Pancreas (tissue), 10 donors: ENCODE results near the gene PARPBP. TPM values are rescaled to one million over a fixed set of nuclear protein-coding genes. Genes with fewer than 3 reads are reported as not detected.
"Not testable (repeated sequence)": the region's sequence is repeated elsewhere in the genome, so short reads cannot be mapped to it uniquely, and the experiment has no call there.

Experiments used
- ATAC-seq, 4 donors: fragments of 200-7000 bp; cut with Tn5 transposase; one replicate each; pipeline versions ENCODE4 v1.8.0 to v1.9.1; 2020; ENCODE audit warnings: mild to moderate bottlenecking in 4 of 4, moderate library complexity in 4 of 4
- DNase-seq, 6 donors: peaks; one replicate each; pipeline ENCODE4 v3.0.0-alpha.2; 2020
- FAIRE-seq: peaks from 2 replicates; lab custom pipeline; 2012; peaks lifted over from hg19 to GRCh38; lab: Jason Lieb, UNC
- H3K27ac ChIP-seq, 4 donors: fragments of 200-600 bp; sonication (generic); 1 replicate in 3 of 4; 2 replicates in 1 of 4; pipeline versions ENCODE4 v1.5.0 to v1.8.0; 2020
- H3K27me3 ChIP-seq, 4 donors: fragments of 200-600 bp; one replicate each; pipeline ENCODE4 v1.8.0; 2021
- H3K36me3 ChIP-seq, 3 donors: fragments of 200-600 bp; sonication (generic) in 1 of 3; one replicate each; pipeline versions ENCODE4 v1.5.0 to v1.8.0; 2020 to 2021
- H3K4me1 ChIP-seq, 3 donors: fragments of 200-600 bp; one replicate each; pipeline ENCODE4 v1.8.0; 2021
- H3K4me3 ChIP-seq, 4 donors: fragments of 200-600 bp; sonication (generic) in 2 of 4; one replicate each; pipeline versions ENCODE4 v1.5.0 to v1.8.0; 2020 to 2021
- H3K9me3 ChIP-seq, 4 donors: fragments of 200-600 bp; one replicate each; pipeline ENCODE4 v1.8.0; 2021
- WGBS, 2 donors: extraction: QIAGEN DNeasy Blood & Tissue Kit; methylation state at CpG; one replicate each; pipeline ENCODE4 v1.1.7; 2013; 5-methylcytosine and 5-hydroxymethylcytosine counted together
- intact Hi-C, 3 donors: fragments of 100-400 bp; cut with DNase I; formaldehyde crosslinking; loops; one replicate each; pipeline versions ENCODE4 v1.11.1 to v1.14.2; 2022
- polyA plus RNA-seq, 2 donors: library from polyadenylated mRNA; stranded (reverse); fragments of 200-250 nt; gene quantifications; one replicate each; pipeline ENCODE4 v1.2.3, GENCODE V29; 2013
- total RNA-seq, 6 donors: library from RNA; stranded (reverse); fragmentation: NEBNext Ultra II Directional in 4 of 6; extraction: Animal tissue kit (Norgen Biotek cat#: 25700) in 4 of 6; gene quantifications; one replicate each; pipeline versions ENCODE4 v1.2.1 to v1.2.4, GENCODE V29; 2021 to 2023
- TF ChIP-seq, protein P1 (sequence below), 4 donors: fragments of 200-600 bp; sonication (generic) in 3 of 4; IDR thresholded peaks; one replicate each; pipeline versions ENCODE4 v1.5.0 to v1.8.0; 2021; ENCODE audit warnings: antibody characterized with exemption in 4 of 4
- donor health status: healthy with polysubstance abuse.
- donor health status: DM: no; HTN: no; CAD: no; lungs with moderate emphysema.
- donor health status: DM: no; HTN: no; CAD: no.
- donor health status: control.
- donor health status: control.
- donor health status: Bipolar disorder and iron deficiency.
- donor health status: DM: yes; HTN: yes; CAD: no.
- donor health status: DM: no; HTN: no; CAD: no.
- donor health status: DM: no; HTN: no; CAD: no.
- donor health status: DM: yes; HTN: yes; CAD: no.

PARPBP gene
- total and polyA plus RNA-seq, 8 donors = 0.16 to 0.84 (median 0.52) TPM

DNA sequence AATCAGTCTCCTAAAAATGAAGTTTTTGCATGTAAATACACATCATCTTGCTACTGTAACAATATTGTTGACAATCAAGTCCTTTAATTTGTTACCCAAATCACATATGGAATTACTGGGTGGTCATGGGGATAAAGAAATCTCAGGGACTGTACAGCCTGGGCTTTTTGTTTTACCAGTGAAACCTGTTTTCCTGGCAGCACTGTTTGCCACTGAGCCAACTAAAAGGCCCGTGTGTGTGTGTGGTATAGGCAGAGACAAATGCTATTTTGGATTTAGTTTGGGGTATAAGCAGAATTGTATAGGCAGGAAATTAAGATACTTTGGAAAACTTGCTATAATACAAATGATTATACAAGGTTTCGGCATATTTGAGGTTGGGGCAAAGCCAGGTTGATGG is 5.8 kb upstream of the PARPBP start:
- H3K27ac ChIP-seq = no peak overlapping the region
- intact Hi-C loops = no loop called here
- H3K9me3 ChIP-seq = no peaks in the 10 kb centered on the region
- DNase-seq (no peak), FAIRE-seq (no peak), ATAC-seq (no peak)
- H3K27me3 ChIP-seq = no peaks in the 10 kb centered on the region
- no peak overlapping the region for H3K4me3 ChIP-seq
- TF ChIP-seq, protein P1, sequence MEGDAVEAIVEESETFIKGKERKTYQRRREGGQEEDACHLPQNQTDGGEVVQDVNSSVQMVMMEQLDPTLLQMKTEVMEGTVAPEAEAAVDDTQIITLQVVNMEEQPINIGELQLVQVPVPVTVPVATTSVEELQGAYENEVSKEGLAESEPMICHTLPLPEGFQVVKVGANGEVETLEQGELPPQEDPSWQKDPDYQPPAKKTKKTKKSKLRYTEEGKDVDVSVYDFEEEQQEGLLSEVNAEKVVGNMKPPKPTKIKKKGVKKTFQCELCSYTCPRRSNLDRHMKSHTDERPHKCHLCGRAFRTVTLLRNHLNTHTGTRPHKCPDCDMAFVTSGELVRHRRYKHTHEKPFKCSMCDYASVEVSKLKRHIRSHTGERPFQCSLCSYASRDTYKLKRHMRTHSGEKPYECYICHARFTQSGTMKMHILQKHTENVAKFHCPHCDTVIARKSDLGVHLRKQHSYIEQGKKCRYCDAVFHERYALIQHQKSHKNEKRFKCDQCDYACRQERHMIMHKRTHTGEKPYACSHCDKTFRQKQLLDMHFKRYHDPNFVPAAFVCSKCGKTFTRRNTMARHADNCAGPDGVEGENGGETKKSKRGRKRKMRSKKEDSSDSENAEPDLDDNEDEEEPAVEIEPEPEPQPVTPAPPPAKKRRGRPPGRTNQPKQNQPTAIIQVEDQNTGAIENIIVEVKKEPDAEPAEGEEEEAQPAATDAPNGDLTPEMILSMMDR (IDR thresholded peaks at IDR 0.05) = no peak
- H3K36me3 ChIP-seq = no peaks in the 10 kb centered on the region
- 68 to 71% methylated on average over 2 of the region's 2 CpGs for whole genome bisulfite sequencing, 2 donors
- H3K4me1 ChIP-seq = peaks cover 0 to 5% (median 0%) of the 10 kb centered on the region in 3 donors

- no peak for ATAC-seq
- intact Hi-C loops = no loop called here
- peaks cover 0 to 6% (median 5%) of the 10 kb centered on the region in 3 donors for H3K4me1 ChIP-seq
- H3K27ac ChIP-seq = no peak overlapping the region
- no peak for FAIRE-seq
- 82 to 96% methylated on average over 7 of the region's 7 CpGs for WGBS, 2 donors
- no peaks in the 10 kb centered on the region for H3K36me3 ChIP-seq
- H3K9me3 ChIP-seq = no peaks in the 10 kb centered on the region
- DNase-seq = no peak
- no peak overlapping the region for H3K4me3 ChIP-seq
- no peaks in the 10 kb centered on the region for H3K27me3 ChIP-seq
- TF ChIP-seq, protein P1 (IDR thresholded peaks at IDR 0.05) = no peak
Measured at GRCh38 chr12:102116392-102116791, 3.6 kb upstream of the PARPBP start.

DNA sequence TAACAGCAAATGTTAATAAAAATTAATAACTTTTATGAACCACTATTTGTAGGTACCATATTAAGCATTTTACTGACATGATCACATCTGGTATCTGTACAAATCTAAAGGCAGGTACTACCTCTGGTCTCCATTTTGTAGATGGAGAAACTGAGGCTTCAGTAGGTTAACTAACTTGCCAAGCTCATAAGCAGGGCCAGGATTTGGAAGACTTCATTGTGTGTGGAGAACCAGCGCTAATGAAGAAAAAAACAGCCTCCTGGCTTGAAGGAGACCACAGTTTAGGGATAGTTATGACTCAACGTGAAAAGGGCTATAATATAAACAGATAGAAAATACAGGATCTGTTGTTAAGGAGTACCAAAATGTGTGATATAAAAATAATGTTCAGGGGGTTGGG is 1.1 kb upstream of the PARPBP start:
- H3K4me1 ChIP-seq = peaks cover 0 to 6% (median 5%) of the 10 kb centered on the region in 3 donors
- no peaks in the 10 kb centered on the region for H3K27me3 ChIP-seq
- FAIRE-seq (no peak), DNase-seq (no peak), ATAC-seq (no peak)
- H3K36me3 ChIP-seq = no peaks in the 10 kb centered on the region
- no peak overlapping the region for H3K27ac ChIP-seq
- no peaks in the 10 kb centered on the region for H3K9me3 ChIP-seq
- peak overlapping the region in 2 of 4 donors; percentile 86 to 87 for H3K4me3 ChIP-seq
- intact Hi-C loops = no loop called here
- TF ChIP-seq, protein P1 (IDR thresholded peaks at IDR 0.05) = no peak
- WGBS, 2 donors = 59 to 73% methylated on average over 2 of the region's 2 CpGs

GRCh38 chr12:102120564-102120873 is 536 bp downstream of the PARPBP start:
- Histone ChIP-seq H3K27me3 (no peaks in the 10 kb centered on the region), H3K9me3 (no peaks in the 10 kb centered on the region), H3K27ac (no peak overlapping the region), H3K4me3 (peak overlapping the region; percentile 80 to 87 (median 86)), H3K36me3 (no peaks in the 10 kb centered on the region), H3K4me1 (peaks cover 0 to 6% (median 5%) of the 10 kb centered on the region in 3 donors)
- TF ChIP-seq, protein P1 (IDR thresholded peaks at IDR 0.05) = no peak
- no peak for DNase-seq
- WGBS, 2 donors = 1 to 2% methylated on average over 4 of the region's 4 CpGs
- ATAC-seq = no peak
- intact Hi-C loops = no loop called here
- no peak for FAIRE-seq

- peaks cover 0 to 6% (median 5%) of the 10 kb centered on the region in 3 donors for H3K4me1 ChIP-seq
- H3K36me3 ChIP-seq = no peaks in the 10 kb centered on the region
- ATAC-seq (no peak), FAIRE-seq (no peak), DNase-seq (no peak)
- TF ChIP-seq, protein P1 (IDR thresholded peaks at IDR 0.05) = no peak
- H3K9me3 ChIP-seq = no peaks in the 10 kb centered on the region
- no peak overlapping the region for H3K27ac ChIP-seq
- H3K27me3 ChIP-seq = no peaks in the 10 kb centered on the region
- peak overlapping the region in 1 of 4 donors; percentile 87 for H3K4me3 ChIP-seq
- WGBS, 2 donors = 26 to 27% methylated on average over 4 of the region's 4 CpGs
- intact Hi-C loops = no loop called here
Measured at GRCh38 chr12:102120886-102121285, 903 bp downstream of the PARPBP start.

DNA sequence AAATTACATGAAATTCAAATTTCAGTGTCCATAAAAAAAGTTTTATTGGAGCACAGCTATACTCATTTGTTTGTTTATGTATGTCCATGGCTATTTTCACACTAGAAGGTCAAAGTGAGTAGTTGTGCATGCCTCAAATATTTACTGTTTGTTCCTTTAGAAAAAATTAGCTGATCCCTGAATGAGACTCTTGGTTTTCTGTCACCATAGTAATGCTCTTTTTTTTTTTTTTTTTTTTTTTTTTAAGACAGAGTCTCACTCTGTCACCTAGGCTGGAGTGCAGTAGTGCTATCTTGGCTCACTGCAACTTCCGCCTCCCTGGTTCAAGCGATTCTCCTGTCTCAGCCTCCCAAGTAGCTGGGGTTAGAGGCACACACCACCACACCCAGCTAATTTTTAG is 1.3 kb downstream of the PARPBP start:
- H3K36me3 ChIP-seq, intact Hi-C loops, H3K27me3 ChIP-seq, H3K4me1 ChIP-seq, ATAC-seq, DNase-seq, H3K4me3 ChIP-seq, H3K9me3 ChIP-seq, H3K27ac ChIP-seq, FAIRE-seq: not testable (repeated sequence)
- 90 to 95% methylated on average over 2 of the region's 2 CpGs for WGBS, 2 donors

DNA sequence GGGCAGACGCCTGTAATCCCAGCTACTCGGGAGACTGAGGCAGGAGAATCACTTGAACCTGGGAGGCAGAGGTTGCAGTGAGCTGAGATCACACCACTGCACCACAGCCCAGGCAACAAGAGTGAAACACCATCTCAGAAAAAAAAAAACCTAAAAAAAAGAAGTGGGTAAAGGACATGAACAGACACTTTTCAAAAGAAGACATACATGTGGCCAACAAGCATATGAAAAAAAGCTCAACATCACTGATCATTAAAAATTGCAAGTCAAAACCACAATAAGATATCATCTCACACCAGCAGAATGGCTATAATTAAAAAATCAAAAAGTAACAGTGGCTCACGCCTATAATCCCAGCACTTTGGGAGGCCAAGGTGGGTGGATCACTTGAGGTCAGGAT is 10.7 kb downstream of the PARPBP start:
- H3K9me3 ChIP-seq, DNase-seq, H3K27me3 ChIP-seq, FAIRE-seq, intact Hi-C loops, H3K36me3 ChIP-seq, H3K27ac ChIP-seq, ATAC-seq, H3K4me1 ChIP-seq, H3K4me3 ChIP-seq: not testable (repeated sequence)
- 75 to 99% methylated on average over 3 of the region's 3 CpGs for WGBS, 2 donors

DNA sequence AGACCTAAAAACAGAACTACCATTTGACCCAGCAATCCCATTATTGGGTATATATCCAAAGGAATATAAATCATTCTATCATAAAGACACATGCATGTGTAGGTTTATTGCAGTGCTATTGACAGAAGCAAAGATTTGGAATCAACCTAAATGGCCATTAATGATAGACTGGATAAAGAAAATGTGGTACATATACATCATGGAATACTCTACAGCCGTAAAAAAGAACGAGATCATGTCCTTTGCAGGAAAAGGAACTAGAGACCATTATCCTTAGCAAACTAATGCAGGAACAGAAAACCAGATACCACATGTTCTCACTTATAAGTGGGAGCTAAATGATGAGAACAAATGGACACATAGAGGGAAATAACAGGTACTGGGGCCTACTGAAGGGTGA is 11.5 kb downstream of the PARPBP start:
- intact Hi-C loops, H3K36me3 ChIP-seq, H3K4me3 ChIP-seq, H3K27ac ChIP-seq, FAIRE-seq, H3K4me1 ChIP-seq, ATAC-seq, DNase-seq, H3K9me3 ChIP-seq, H3K27me3 ChIP-seq: not testable (repeated sequence)
- WGBS, 2 donors = 87 to 97% methylated on average over 2 of the region's 2 CpGs
